MM.1S (cell line): Measurements from ENCODE around the gene CAGE1.

Source experiments
- DNase-seq: peaks from one replicate; pipeline ENCODE4 v3.0.0-alpha.2; 2015
- H2AFZ ChIP-seq: fragments of 300-600 bp; sonication (generic); 2 replicates; pipeline ENCODE4 v1.6.0; 2016; ENCODE audit warnings: antibody characterized with exemption, low read length
- H3F3A ChIP-seq: fragments of 300-600 bp; sonication (generic); 2 replicates; pipeline ENCODE4 v1.6.1; 2016; ENCODE audit warnings: mild to moderate bottlenecking, antibody characterized with exemption, low read length, moderate library complexity, mixed read lengths; ENCODE audit not compliant: insufficient read depth
- H3K27ac ChIP-seq: fragments of 300-600 bp; sonication (generic); 2 replicates; pipeline ENCODE4 v1.5.1; 2016; ENCODE audit warnings: mild to moderate bottlenecking, low read length
- H3K27me3 ChIP-seq: fragments of 300-600 bp; sonication (generic); replicated peaks from 2 replicates; pipeline ENCODE4 v1.6.0; 2016; ENCODE audit warnings: low read length; ENCODE audit not compliant: insufficient read depth
- H3K36me3 ChIP-seq: fragments of 300-600 bp; sonication (generic); replicated peaks from 2 replicates; pipeline ENCODE4 v1.6.1; 2016; ENCODE audit warnings: mild to moderate bottlenecking, low read length, mixed read lengths; ENCODE audit not compliant: insufficient read depth
- H3K4me1 ChIP-seq: fragments of 300-600 bp; sonication (generic); 2 replicates; pipeline ENCODE4 v1.6.1; 2016; ENCODE audit warnings: low read length, mixed read lengths
- H3K4me2 ChIP-seq: fragments of 300-600 bp; sonication (generic); 2 replicates; pipeline ENCODE4 v1.6.0; 2016; ENCODE audit warnings: low read depth, low read length
- H3K4me3 ChIP-seq: fragments of 300-600 bp; sonication (generic); 2 replicates; pipeline ENCODE4 v1.5.1; 2016; ENCODE audit warnings: low read length, mixed read lengths
- H3K79me2 ChIP-seq: fragments of 300-600 bp; sonication (generic); 2 replicates; pipeline ENCODE4 v1.6.1; 2016; ENCODE audit warnings: mixed run types, low read length, mixed read lengths
- H3K9ac ChIP-seq: fragments of 300-600 bp; sonication (generic); 2 replicates; pipeline ENCODE4 v1.6.1; 2016; ENCODE audit warnings: low read length, mixed read lengths
- H3K9me2 ChIP-seq: fragments of 300-600 bp; sonication (generic); replicated peaks from 2 replicates; pipeline ENCODE4 v1.6.1; 2016; ENCODE audit warnings: mild to moderate bottlenecking, low read length, mixed read lengths; ENCODE audit not compliant: insufficient read depth
- H3K9me3 ChIP-seq: fragments of 300-600 bp; sonication (generic); replicated peaks from 2 replicates; pipeline ENCODE4 v1.6.1; 2016; ENCODE audit warnings: mild to moderate bottlenecking, low read length, mixed read lengths; ENCODE audit not compliant: insufficient read depth
- H4K20me1 ChIP-seq: fragments of 300-600 bp; sonication (generic); 2 replicates; pipeline ENCODE4 v1.6.1; 2016; ENCODE audit warnings: mild to moderate bottlenecking, low read length, moderate library complexity, mixed read lengths; ENCODE audit not compliant: insufficient read depth
- CTCF ChIP-seq: fragments of 300-600 bp; sonication (generic); IDR thresholded peaks from 2 replicates; pipeline ENCODE4 v1.5.1; 2016; ENCODE audit warnings: antibody characterized with exemption, low read length, mixed read lengths
- EZH2 ChIP-seq: fragments of 300-600 bp; sonication (generic); optimal IDR thresholded peaks from 2 replicates; pipeline ENCODE3; 2017; ENCODE audit warnings: low read depth, mild to moderate bottlenecking, antibody characterized with exemption, low read length, mixed read lengths
- EZH2phosphoT487 ChIP-seq: fragments of 300-600 bp; sonication (generic); IDR thresholded peaks from 2 replicates; pipeline ENCODE4 v1.6.1; 2018; ENCODE audit warnings: antibody characterized with exemption, low read length

Gene CAGE1

GRCh38 chr6:7411328-7411727 is 21.8 kb upstream of the CAGE1 start:
- Histone ChIP-seq H3K4me3 (no peak overlapping the region), H3K4me1 (no peaks in the 10 kb centered on the region), H3K27me3 (no peaks in the 10 kb centered on the region), H3K4me2 (no peak overlapping the region), H3K36me3 (peaks cover 7% of the 10 kb centered on the region), H3K9ac (no peak overlapping the region), H3K9me3 (no peaks in the 10 kb centered on the region), H3K9me2 (no peaks in the 10 kb centered on the region), H3F3A (no peaks in the 10 kb centered on the region), H3K27ac (no peak overlapping the region), H4K20me1 (no peaks in the 10 kb centered on the region), H3K79me2 (no peaks in the 10 kb centered on the region), H2AFZ (no peak overlapping the region)
- no peak for TF ChIP-seq EZH2
- TF ChIP-seq CTCF, result no peak
- no peak for TF ChIP-seq EZH2phosphoT487
- no peak for DNase-seq

- H3F3A ChIP-seq, result no peaks in the 10 kb centered on the region
- no peak overlapping the region for H3K4me2 ChIP-seq
- H3K4me3 ChIP-seq, result no peak overlapping the region
- H3K4me1 ChIP-seq, result no peaks in the 10 kb centered on the region
- H3K9me2 ChIP-seq, result no peaks in the 10 kb centered on the region
- H3K79me2 ChIP-seq, result no peaks in the 10 kb centered on the region
- H4K20me1 ChIP-seq, result no peaks in the 10 kb centered on the region
- DNase-seq, result no peak
- H3K27ac ChIP-seq, result no peak overlapping the region
- H2AFZ ChIP-seq, result no peak overlapping the region
- peaks cover 7% of the 10 kb centered on the region for H3K36me3 ChIP-seq
- no peaks in the 10 kb centered on the region for H3K9me3 ChIP-seq
- H3K9ac ChIP-seq, result no peak overlapping the region
- no peaks in the 10 kb centered on the region for H3K27me3 ChIP-seq
- TF ChIP-seq CTCF (no peak), EZH2phosphoT487 (no peak), EZH2 (no peak)
These were observed 21.3 kb upstream of the CAGE1 start for GRCh38 chr6:7410851-7411250.

GRCh38 chr6:7409740-7410139 is 20.2 kb upstream of the CAGE1 start:
- no peak for DNase-seq
- Histone ChIP-seq H3K4me1 (no peaks in the 10 kb centered on the region), H3K79me2 (no peaks in the 10 kb centered on the region), H3K4me3 (no peak overlapping the region), H3K36me3 (peaks cover 4% of the 10 kb centered on the region), H3K9me2 (no peaks in the 10 kb centered on the region), H3F3A (no peaks in the 10 kb centered on the region), H3K27me3 (no peaks in the 10 kb centered on the region), H2AFZ (no peak overlapping the region), H3K27ac (no peak overlapping the region), H4K20me1 (no peaks in the 10 kb centered on the region), H3K9ac (no peak overlapping the region), H3K4me2 (no peak overlapping the region), H3K9me3 (no peaks in the 10 kb centered on the region)
- TF ChIP-seq EZH2, result no peak
- TF ChIP-seq CTCF, result no peak
- no peak for TF ChIP-seq EZH2phosphoT487
